Ishikawa (cell line): ENCODE measurements around the gene RNASEH2A.

Experiments
- CEBPB ChIP-seq: IDR thresholded peaks from 2 replicates; pipeline ENCODE4 v1.6.1; 2012
- EP300 ChIP-seq: IDR thresholded peaks from 2 replicates; pipeline ENCODE4 v1.6.1; 2012; ENCODE audit warnings: borderline replicate concordance
- FOXM1 ChIP-seq: IDR thresholded peaks from 2 replicates; pipeline ENCODE4 v1.6.1; 2012; ENCODE audit warnings: low read depth, borderline replicate concordance
- MAX ChIP-seq: IDR thresholded peaks from 2 replicates; pipeline ENCODE4 v1.6.1; 2012
- NFIC ChIP-seq: IDR thresholded peaks from 2 replicates; pipeline ENCODE4 v1.6.1; 2012
- RAD21 ChIP-seq: IDR thresholded peaks from 2 replicates; pipeline ENCODE4 v1.6.1; 2012; ENCODE audit warnings: low read depth
- REST ChIP-seq: IDR thresholded peaks from 2 replicates; pipeline ENCODE4 v1.6.1; 2012; ENCODE audit warnings: low read depth, mild to moderate bottlenecking
- TAF1 ChIP-seq: IDR thresholded peaks from 2 replicates; pipeline ENCODE4 v1.6.1; 2012; ENCODE audit warnings: low read depth, mild to moderate bottlenecking
- TCF12 ChIP-seq: IDR thresholded peaks from 2 replicates; pipeline ENCODE4 v1.6.1; 2012; ENCODE audit warnings: low read depth
- TEAD4 ChIP-seq: IDR thresholded peaks from 2 replicates; pipeline ENCODE4 v1.6.1; 2012
- USF1 ChIP-seq: IDR thresholded peaks from 2 replicates; pipeline ENCODE4 v1.6.1; 2012
- YY1 ChIP-seq: IDR thresholded peaks from 2 replicates; pipeline ENCODE4 v1.6.1; 2012; ENCODE audit warnings: low read depth

- no peak for TF ChIP-seq MAX
- no peak for TF ChIP-seq EP300
- no peak for TF ChIP-seq FOXM1
- no peak for TF ChIP-seq RAD21
- no peak for TF ChIP-seq REST
- TF ChIP-seq TEAD4: no peak
- TF ChIP-seq USF1: no peak
- TF ChIP-seq YY1: no peak
- TF ChIP-seq TAF1: no peak
- TF ChIP-seq NFIC: no peak
- TF ChIP-seq TCF12: no peak
- no peak for TF ChIP-seq CEBPB
These were observed 53.2 kb downstream of the RNASEH2A start for GRCh38 chr19:12859546-12859945.
